Lower lobe of right lung (tissue), 2 donors: ENCODE results near the gene WDHD1. TPM values are rescaled to one million over a fixed set of nuclear protein-coding genes. Genes with fewer than 3 reads are reported as not detected.
"Not testable (repeated sequence)": the region's sequence is repeated elsewhere in the genome, so short reads cannot be mapped to it uniquely, and the experiment has no call there.

ENCODE experiments used
- ATAC-seq, 2 donors: fragments of 200-7000 bp; cut with Tn5 transposase; one replicate each; pipeline ENCODE4 v1.9.1; 2020 to 2022; ENCODE audit warnings: mild to moderate bottlenecking in 2 of 2, moderate library complexity in 2 of 2
- DNase-seq: peaks from one replicate; pipeline ENCODE4 v3.0.0-alpha.2; 2020
- H3K27ac ChIP-seq: fragments of 200-600 bp; one replicate; pipeline ENCODE4 v1.8.0; 2022
- H3K27me3 ChIP-seq: fragments of 200-600 bp; one replicate; pipeline ENCODE4 v1.8.0; 2022; ENCODE audit warnings: low read depth
- H3K36me3 ChIP-seq: fragments of 200-600 bp; one replicate; pipeline ENCODE4 v1.8.0; 2022; ENCODE audit warnings: mild to moderate bottlenecking
- H3K4me1 ChIP-seq: fragments of 200-600 bp; one replicate; pipeline ENCODE4 v1.8.0; 2022
- H3K4me3 ChIP-seq: fragments of 200-600 bp; one replicate; pipeline ENCODE4 v1.8.0; 2022; ENCODE audit warnings: mild to moderate bottlenecking
- H3K9me3 ChIP-seq: fragments of 200-600 bp; one replicate; pipeline ENCODE4 v1.8.0; 2022
- CTCF ChIP-seq: fragments of 200-600 bp; IDR thresholded peaks from one replicate; pipeline ENCODE4 v1.8.0; 2022; ENCODE audit warnings: antibody characterized with exemption, mild to moderate bottlenecking
- intact Hi-C: fragments of 100-400 bp; cut with DNase I; formaldehyde crosslinking; loops from one replicate; pipeline ENCODE4 v1.11.0; 2022
- total RNA-seq: library from RNA; stranded (reverse); fragmentation: NEBNext Ultra II Directional; extraction: Animal tissue kit (Norgen Biotek cat#: 25700); gene quantifications from one replicate; pipeline ENCODE4 v1.2.1, GENCODE V29; 2021
- donor health status: DM: no; HTN: yes; CAD: no; lungs with severe emphysema.

The WDHD1 gene
- total RNA-seq, 1 donor from 2014 or later = 3.5 TPM

- peaks cover 25% of the 10 kb centered on the region for H3K36me3 ChIP-seq
- intact Hi-C loops = no loop called here
These were observed 16.6 kb upstream of the WDHD1 start for GRCh38 chr14:55043528-55043927.

GRCh38 chr14:55038708-55039107, 11.8 kb upstream of the WDHD1 start:
- Histone ChIP-seq H3K4me3 (no peak overlapping the region), H3K9me3 (no peaks in the 10 kb centered on the region), H3K27ac (no peak overlapping the region), H3K36me3 (peaks cover 43% of the 10 kb centered on the region), H3K4me1 (no peaks in the 10 kb centered on the region), H3K27me3 (no peaks in the 10 kb centered on the region)
- no peak for TF ChIP-seq CTCF
- DNase-seq (no peak), ATAC-seq (no peak)
- intact Hi-C loops = no loop called here

More at GRCh38 chr14:55043528-55043927, 16.6 kb upstream of the WDHD1 start:
- Histone ChIP-seq H3K4me3 (no peak overlapping the region), H3K27ac (no peak overlapping the region), H3K4me1 (no peaks in the 10 kb centered on the region), H3K27me3 (no peaks in the 10 kb centered on the region), H3K9me3 (no peaks in the 10 kb centered on the region)
- no peak for TF ChIP-seq CTCF
- no peak for DNase-seq
- no peak for ATAC-seq

GRCh38 chr14:55037995-55038394, 11.1 kb upstream of the WDHD1 start:
- H3K27ac ChIP-seq, H3K4me3 ChIP-seq, H3K4me1 ChIP-seq, DNase-seq, ATAC-seq, H3K27me3 ChIP-seq, intact Hi-C loops, H3K9me3 ChIP-seq: not testable (repeated sequence)
- H3K36me3 ChIP-seq = peaks cover 36% of the 10 kb centered on the region

- ATAC-seq (no peak), DNase-seq (no peak)
- intact Hi-C loops = no loop called here
- Histone ChIP-seq H3K27me3 (no peaks in the 10 kb centered on the region), H3K36me3 (peaks cover 21% of the 10 kb centered on the region), H3K4me1 (peaks cover 41% of the 10 kb centered on the region), H3K27ac (no peak overlapping the region), H3K9me3 (no peaks in the 10 kb centered on the region), H3K4me3 (no peak overlapping the region)
- TF ChIP-seq CTCF = no peak
These were observed 4.3 kb upstream of the WDHD1 start for GRCh38 chr14:55031190-55031589.

GRCh38 chr14:55028476-55028875, 1.6 kb upstream of the WDHD1 start:
- H3K36me3 ChIP-seq = peaks cover 9% of the 10 kb centered on the region
- peaks cover 50% of the 10 kb centered on the region for H3K4me1 ChIP-seq
- peak overlapping the region; percentile 87 for H3K4me3 ChIP-seq
- H3K9me3 ChIP-seq = no peaks in the 10 kb centered on the region
- intact Hi-C loops = no loop called here
- no peak overlapping the region for H3K27ac ChIP-seq
- ATAC-seq (no peak), DNase-seq (no peak)
- H3K27me3 ChIP-seq = no peaks in the 10 kb centered on the region
- no peak for TF ChIP-seq CTCF

GRCh38 chr14:55028066-55028465, 1.2 kb upstream of the WDHD1 start:
- Histone ChIP-seq H3K9me3 (no peaks in the 10 kb centered on the region), H3K4me3 (peak overlapping the region; percentile 87), H3K27ac (no peak overlapping the region), H3K36me3 (peaks cover 9% of the 10 kb centered on the region), H3K4me1 (peaks cover 50% of the 10 kb centered on the region), H3K27me3 (no peaks in the 10 kb centered on the region)
- no peak for DNase-seq
- intact Hi-C loops = no loop called here
- TF ChIP-seq CTCF = no peak
- ATAC-seq = no peak
